Ramos (cell line): ENCODE results near the gene PDS5B.

Experiments
- in situ Hi-C: fragments of 300-500 bp; cut with MboI; formaldehyde crosslinking; loops from one replicate; pipeline ENCODE4 v1.14.3; 2022; ENCODE audit warnings: low sequenced_read_pairs; ENCODE audit not compliant: unreplicated experiment

The PDS5B gene

GRCh38 chr13:32589471-32589870, 3.2 kb downstream of the PDS5B start:
- in situ Hi-C loops = no loop called here

- in situ Hi-C loops = no loop called here
Measured at GRCh38 chr13:32590266-32590665, 4.0 kb downstream of the PDS5B start.

GRCh38 chr13:32592082-32592481, 5.8 kb downstream of the PDS5B start:
- in situ Hi-C loops = no loop called here

GRCh38 chr13:32594157-32594738, 8.0 kb downstream of the PDS5B start:
- in situ Hi-C loops = no loop called here

GRCh38 chr13:32595306-32595705, 9.1 kb downstream of the PDS5B start:
- in situ Hi-C loops = no loop called here

GRCh38 chr13:32600890-32601289, 14.6 kb downstream of the PDS5B start:
- in situ Hi-C loops = no loop called here

GRCh38 chr13:32609428-32609827, 23.2 kb downstream of the PDS5B start:
- in situ Hi-C loops = no loop called here

- in situ Hi-C loops = no loop called here
Measured at GRCh38 chr13:32610538-32610937, 24.3 kb downstream of the PDS5B start.

- in situ Hi-C loops = no loop called here
Measured at GRCh38 chr13:32610977-32611376, 24.7 kb downstream of the PDS5B start.

- in situ Hi-C loops = no loop called here
Measured at GRCh38 chr13:32616883-32617511, 30.7 kb downstream of the PDS5B start.

GRCh38 chr13:32622827-32623226, 36.6 kb downstream of the PDS5B start:
- in situ Hi-C loops = no loop called here

GRCh38 chr13:32624441-32624840, 38.2 kb downstream of the PDS5B start:
- in situ Hi-C loops = no loop called here

- in situ Hi-C loops = no loop called here
Measured at GRCh38 chr13:32627793-32628192, 41.5 kb downstream of the PDS5B start.

- in situ Hi-C loops = no loop called here
Measured at GRCh38 chr13:32629313-32629712, 43.1 kb downstream of the PDS5B start.

GRCh38 chr13:32629866-32630265, 43.6 kb downstream of the PDS5B start:
- in situ Hi-C loops = no loop called here

GRCh38 chr13:32632343-32632909, 46.2 kb downstream of the PDS5B start:
- in situ Hi-C loops = no loop called here

GRCh38 chr13:32636711-32637110, 50.5 kb downstream of the PDS5B start:
- in situ Hi-C loops = no loop called here

- in situ Hi-C loops = no loop called here
Measured at GRCh38 chr13:32638739-32639138, 52.5 kb downstream of the PDS5B start.

GRCh38 chr13:32639502-32640105, 53.4 kb downstream of the PDS5B start:
- in situ Hi-C loops = no loop called here

GRCh38 chr13:32642316-32642715, 56.1 kb downstream of the PDS5B start:
- in situ Hi-C loops = no loop called here

GRCh38 chr13:32642858-32643257, 56.6 kb downstream of the PDS5B start:
- in situ Hi-C loops = no loop called here

- in situ Hi-C loops = no loop called here
Measured at GRCh38 chr13:32645854-32646253, 59.6 kb downstream of the PDS5B start.
